WTC11 (cell line): Measurements from ENCODE around the gene FANCI. TPM values are rescaled to one million over a fixed set of nuclear protein-coding genes. Genes with fewer than 3 reads are reported as not detected.

ENCODE experiments used
- ATAC-seq: fragments of 200-7000 bp; cut with Tn5 transposase; 2 replicates; pipeline ENCODE4 v1.10.0; 2021; ENCODE audit warnings: mild to moderate bottlenecking, moderate library complexity
- CTCF ChIA-PET: fragments of 300-600 bp; sonication (Branson Sonifier 250); formaldehyde crosslinking; loops from one replicate; lab custom pipeline; 2021; ENCODE audit warnings: antibody characterized with exemption; lab: Charles Lee
- POLR2A ChIA-PET: fragments of 350-600 bp; sonication (Branson Sonifier 250); formaldehyde crosslinking; loops from one replicate; lab custom pipeline; 2021; ENCODE audit warnings: antibody characterized with exemption; lab: Charles Lee
- DNase-seq: peaks from one replicate; pipeline ENCODE4 v3.0.0; 2021; ENCODE audit warnings: low spot score
- H3K27ac Mint-ChIP-seq: 2 replicates; pipeline ENCODE4 v1.8.0; 2021; ENCODE audit warnings: mixed read lengths
- H3K27me3 Mint-ChIP-seq: 2 replicates; pipeline ENCODE4 v1.8.0; 2021; ENCODE audit warnings: low read depth, mild to moderate bottlenecking, moderate library complexity, mixed read lengths
- H3K36me3 Mint-ChIP-seq: 2 replicates; pipeline ENCODE4 v1.8.0; 2021; ENCODE audit warnings: mixed read lengths
- H3K4me1 Mint-ChIP-seq: 2 replicates; pipeline ENCODE4 v1.8.0; 2022; ENCODE audit warnings: mixed read lengths
- H3K4me3 Mint-ChIP-seq: 2 replicates; pipeline ENCODE4 v1.8.0; 2021; ENCODE audit warnings: mild to moderate bottlenecking, moderate library complexity, mixed read lengths
- H3K9me3 Mint-ChIP-seq: 2 replicates; pipeline ENCODE4 v1.8.0; 2021; ENCODE audit warnings: mixed read lengths
- ATF6 ChIP-seq: sonication (generic); formaldehyde crosslinking; IDR thresholded peaks from 2 replicates; pipeline ENCODE4 v1.8.1; 2023; ENCODE audit warnings: mild to moderate bottlenecking, missing genetic modification reagents
- CREM ChIP-seq: sonication (generic); formaldehyde crosslinking; IDR thresholded peaks from 2 replicates; pipeline ENCODE4 v1.8.1; 2022; ENCODE audit warnings: mild to moderate bottlenecking, missing genetic modification reagents, moderate library complexity
- E2F1 ChIP-seq: sonication (generic); formaldehyde crosslinking; IDR thresholded peaks from 2 replicates; pipeline ENCODE4 v1.8.0; 2022; ENCODE audit warnings: mild to moderate bottlenecking, missing genetic modification reagents
- ERG ChIP-seq: fragments of 250-450 bp; sonication (Bioruptor Pico); IDR thresholded peaks from 2 replicates; pipeline ENCODE4 v1.8.0; 2021; ENCODE audit warnings: mild to moderate bottlenecking
- FOXJ3 ChIP-seq: sonication (generic); formaldehyde crosslinking; IDR thresholded peaks from 2 replicates; pipeline ENCODE4 v1.9.0; 2021; ENCODE audit warnings: missing genetic modification reagents, mild to moderate bottlenecking, borderline replicate concordance
- FOXK1 ChIP-seq: sonication (generic); formaldehyde crosslinking; IDR thresholded peaks from 2 replicates; pipeline ENCODE4 v1.8.0; 2022; ENCODE audit warnings: mild to moderate bottlenecking, moderate library complexity, missing genetic modification reagents
- GRHL2 ChIP-seq: fragments of 250-450 bp; sonication (Bioruptor Pico); IDR thresholded peaks from 2 replicates; pipeline ENCODE4 v1.8.0; 2022; ENCODE audit warnings: mild to moderate bottlenecking, moderate library complexity; ENCODE audit not compliant: insufficient replicate concordance, severe bottlenecking
- HMGA2 ChIP-seq: fragments of 250-450 bp; sonication (Bioruptor Pico); IDR thresholded peaks from 2 replicates; pipeline ENCODE4 v1.4.0; 2021; ENCODE audit warnings: mild to moderate bottlenecking, moderate library complexity
- MYBL2 ChIP-seq: sonication (generic); formaldehyde crosslinking; IDR thresholded peaks from 2 replicates; pipeline ENCODE4 v1.8.1; 2023; ENCODE audit warnings: mild to moderate bottlenecking, moderate library complexity, missing genetic modification reagents
- NFYB ChIP-seq: sonication (generic); formaldehyde crosslinking; conservative IDR thresholded peaks from 2 replicates; pipeline ENCODE4 v1.8.0; 2022; ENCODE audit warnings: low read depth, missing genetic modification reagents
- RELA ChIP-seq: sonication (generic); formaldehyde crosslinking; IDR thresholded peaks from 2 replicates; pipeline ENCODE4 v1.8.1; 2022; ENCODE audit warnings: missing genetic modification reagents, mild to moderate bottlenecking, borderline replicate concordance
- SMAD4 ChIP-seq: sonication (generic); formaldehyde crosslinking; IDR thresholded peaks from 2 replicates; pipeline ENCODE4 v1.8.0; 2022; ENCODE audit warnings: mild to moderate bottlenecking, missing genetic modification reagents
- SOX15 ChIP-seq: fragments of 250-450 bp; sonication (Bioruptor Pico); IDR thresholded peaks from 2 replicates; pipeline ENCODE4 v1.9.0; 2021; ENCODE audit warnings: mild to moderate bottlenecking
- SP1 ChIP-seq: sonication (generic); formaldehyde crosslinking; conservative IDR thresholded peaks from 2 replicates; pipeline ENCODE4 v1.8.1; 2022; ENCODE audit warnings: missing genetic modification reagents
- TEAD4 ChIP-seq: sonication (generic); formaldehyde crosslinking; IDR thresholded peaks from 2 replicates; pipeline ENCODE4 v1.8.0; 2022; ENCODE audit warnings: mild to moderate bottlenecking, missing genetic modification reagents
- TP53 ChIP-seq: sonication (generic); formaldehyde crosslinking; IDR thresholded peaks from 2 replicates; pipeline ENCODE4 v1.8.1; 2023; ENCODE audit warnings: mild to moderate bottlenecking, missing genetic modification reagents
- ZBTB21 ChIP-seq: sonication (generic); formaldehyde crosslinking; IDR thresholded peaks from 2 replicates; pipeline ENCODE4 v1.8.1; 2023; ENCODE audit warnings: mild to moderate bottlenecking, missing genetic modification reagents, borderline replicate concordance
- ZNF219 ChIP-seq: sonication (generic); formaldehyde crosslinking; IDR thresholded peaks from 2 replicates; pipeline ENCODE4 v1.8.0; 2023; ENCODE audit warnings: missing genetic modification reagents, mild to moderate bottlenecking, borderline replicate concordance
- ZNF232 ChIP-seq: sonication (generic); formaldehyde crosslinking; IDR thresholded peaks from 2 replicates; pipeline ENCODE4 v1.8.0; 2022; ENCODE audit warnings: mild to moderate bottlenecking, missing genetic modification reagents
- ZNF281 ChIP-seq: sonication (generic); formaldehyde crosslinking; IDR thresholded peaks from 2 replicates; pipeline ENCODE4 v1.8.0; 2023; ENCODE audit warnings: mild to moderate bottlenecking, missing genetic modification reagents
- ZSCAN18 ChIP-seq: fragments of 250-450 bp; sonication (Bioruptor Pico); IDR thresholded peaks from 2 replicates; pipeline ENCODE4 v2.1.2; 2022; ENCODE audit warnings: mild to moderate bottlenecking, moderate library complexity
- total RNA-seq: library from RNA; stranded (reverse); gene quantifications from 3 replicates; pipeline ENCODE4 v1.2.3, GENCODE V29; 2021

The FANCI gene
- total RNA-seq, 1 experiment from 2014 or later = 108 TPM

GRCh38 chr15:89198196-89198595 lies 45.6 kb upstream of the FANCI start:
- POLR2A ChIA-PET = no interaction called here
- Mint-ChIP-seq H3K9me3 (no peaks in the 10 kb centered on the region), H3K36me3 (peaks cover 3% of the 10 kb centered on the region; the same call in 1 of the 2 replicates), H3K27ac (peak overlapping the region; percentile 85; the same call in 1 of the 2 replicates), H3K4me1 (peaks cover 65% of the 10 kb centered on the region), H3K4me3 (no peak overlapping the region; the same call in 1 of the 2 replicates), H3K27me3 (no peaks in the 10 kb centered on the region)
- no peak for ATAC-seq
- no peak for DNase-seq
- CTCF ChIA-PET = interaction anchor here (1.3 to 4.0 kb wide), 7 partner anchors 8 to 216 kb away, joined by 3 to 35 read pairs (median 10); partner anchors contain the start of gene ABHD2
- TF ChIP-seq ERG = no peak
- TF ChIP-seq TP53 (CRISPR knock-in tag) = no peak
- no peak for TF ChIP-seq E2F1 (CRISPR knock-in tag)
- TF ChIP-seq RELA = no peak
- TF ChIP-seq ZNF281 (CRISPR knock-in tag) = no peak

- Mint-ChIP-seq H3K4me1 (peaks cover 65% of the 10 kb centered on the region), H3K27ac (peak overlapping the region; percentile 85), H3K27me3 (no peaks in the 10 kb centered on the region), H3K4me3 (no peak overlapping the region), H3K9me3 (no peaks in the 10 kb centered on the region), H3K36me3 (no peaks in the 10 kb centered on the region)
- no peak for ATAC-seq
- no peak for DNase-seq
- CTCF ChIA-PET = interaction anchor here (1.4 to 2.8 kb wide), 7 partner anchors 8 to 294 kb away, joined by 3 to 34 read pairs (median 10); no protein-coding TSS in a partner anchor
- no peak for TF ChIP-seq MYBL2 (CRISPR knock-in tag)
- no peak for TF ChIP-seq ZSCAN18 (CRISPR knock-in tag)
- TF ChIP-seq NFYB = no peak
- no peak for TF ChIP-seq HMGA2 (CRISPR knock-in tag)
- no peak for TF ChIP-seq SOX15 (CRISPR knock-in tag)
- no peak for TF ChIP-seq ZNF232
- no peak for TF ChIP-seq TEAD4 (CRISPR knock-in tag)
- no peak for TF ChIP-seq SP1 (CRISPR knock-in tag)
- TF ChIP-seq E2F1 (CRISPR knock-in tag) = no peak
- POLR2A ChIA-PET = no interaction called here
These were observed 44.8 kb upstream of the FANCI start for GRCh38 chr15:89198934-89199333.

GRCh38 chr15:89199746-89200145 lies 44.0 kb upstream of the FANCI start:
- peak; percentile 72 for ATAC-seq
- H3K4me3 Mint-ChIP-seq = no peak overlapping the region
- ChIA-PET CTCF (interaction anchor here (0.6 to 2.8 kb wide), 11 partner anchors 8 to 918 kb away, joined by 3 to 20 read pairs (median 5); no protein-coding TSS in a partner anchor), POLR2A (interaction anchor here (1.0 kb wide), 1 partner anchor 87 kb away, joined by 3 read pairs; no protein-coding TSS in a partner anchor)
- DNase-seq = peak; percentile 50
- no peaks in the 10 kb centered on the region for H3K27me3 Mint-ChIP-seq
- no peaks in the 10 kb centered on the region for H3K9me3 Mint-ChIP-seq
- H3K27ac Mint-ChIP-seq = peak overlapping the region; percentile 80
- H3K36me3 Mint-ChIP-seq = no peaks in the 10 kb centered on the region
- peaks cover 65% of the 10 kb centered on the region for H3K4me1 Mint-ChIP-seq
- TF ChIP-seq ZNF219 (no peak), ATF6 (CRISPR knock-in tag) (no peak), NFYB (no peak), ZSCAN18 (CRISPR knock-in tag) (no peak), ZBTB21 (no peak), FOXJ3 (CRISPR knock-in tag) (no peak), FOXK1 (CRISPR knock-in tag) (no peak), GRHL2 (CRISPR knock-in tag) (no peak), CREM (no peak), SMAD4 (CRISPR knock-in tag) (no peak)
